NCI-H1930 (cell line): ENCODE data around the gene HYLS1.
"Not testable (repeated sequence)": the region's sequence is repeated elsewhere in the genome, so short reads cannot be mapped to it uniquely, and the experiment has no call there.

Source experiments
- DNase-seq, 2 experiments: peaks; one replicate each; lab custom pipeline; 2025; lab: John Stamatoyannopoulos, UW

The HYLS1 gene

GRCh38 chr11:125887373-125888324, at the start of gene HYLS1:
Gene HYLS1 (plus strand): TSS chr11:125887668. CDS start chr11:125899369, 11,701 bp downstream.
- DNase-seq = peak; percentile 88 to 91

GRCh38 chr11:125842321-125842948, 45.0 kb upstream of the HYLS1 start:
- no peak for DNase-seq

GRCh38 chr11:125846188-125846587, 41.3 kb upstream of the HYLS1 start:
- no peak for DNase-seq

GRCh38 chr11:125857670-125858069, 29.8 kb upstream of the HYLS1 start:
- DNase-seq = not testable (repeated sequence)

GRCh38 chr11:125862786-125863185, 24.7 kb upstream of the HYLS1 start:
- not testable (repeated sequence) for DNase-seq

GRCh38 chr11:125865354-125865753, 22.1 kb upstream of the HYLS1 start:
- DNase-seq = not testable (repeated sequence)

- DNase-seq = no peak
These were observed 17.9 kb upstream of the HYLS1 start for GRCh38 chr11:125869521-125869920.

- DNase-seq = peak in 1 of 2 experiments; percentile 34
These were observed 15.9 kb upstream of the HYLS1 start for GRCh38 chr11:125871391-125872137.

GRCh38 chr11:125872138-125872491, 15.4 kb upstream of the HYLS1 start:
- no peak for DNase-seq

- no peak for DNase-seq
These were observed 13.4 kb upstream of the HYLS1 start for GRCh38 chr11:125873881-125874555.

GRCh38 chr11:125874556-125875124, 12.8 kb upstream of the HYLS1 start:
- peak; percentile 40 to 54 for DNase-seq

GRCh38 chr11:125881291-125881690, 6.2 kb upstream of the HYLS1 start:
- no peak for DNase-seq

GRCh38 chr11:125883375-125883774, 4.1 kb upstream of the HYLS1 start:
- DNase-seq = no peak

- DNase-seq = peak in 1 of 2 experiments; percentile 42
These were observed 483 bp upstream of the HYLS1 start for GRCh38 chr11:125886997-125887372.

GRCh38 chr11:125890447-125891100, 3.1 kb downstream of the HYLS1 start:
- DNase-seq = no peak

- no peak for DNase-seq
These were observed 4.6 kb downstream of the HYLS1 start for GRCh38 chr11:125892071-125892470.

- DNase-seq = no peak
These were observed 5.5 kb downstream of the HYLS1 start for GRCh38 chr11:125892994-125893393.

GRCh38 chr11:125901872-125902271, 14.4 kb downstream of the HYLS1 start:
- no peak for DNase-seq

GRCh38 chr11:125902277-125902926, 14.9 kb downstream of the HYLS1 start:
- DNase-seq = no peak

GRCh38 chr11:125902927-125903710, 15.7 kb downstream of the HYLS1 start, which contains the start of gene PUS3:
Gene PUS3 (minus strand): TSS chr11:125903206. CDS start chr11:125896284, 6,922 bp downstream.
- peak; percentile 85 to 91 for DNase-seq
